HG03103 (cell line): ENCODE data around the gene CATSPERZ.

Source experiments
- ATAC-seq: cut with Tn5 transposase; IDR thresholded peaks from one replicate; pipeline ENCODE4 v1.9.1; 2021; ENCODE audit warnings: low read depth; ENCODE audit not compliant: unreplicated experiment

CATSPERZ gene

DNA sequence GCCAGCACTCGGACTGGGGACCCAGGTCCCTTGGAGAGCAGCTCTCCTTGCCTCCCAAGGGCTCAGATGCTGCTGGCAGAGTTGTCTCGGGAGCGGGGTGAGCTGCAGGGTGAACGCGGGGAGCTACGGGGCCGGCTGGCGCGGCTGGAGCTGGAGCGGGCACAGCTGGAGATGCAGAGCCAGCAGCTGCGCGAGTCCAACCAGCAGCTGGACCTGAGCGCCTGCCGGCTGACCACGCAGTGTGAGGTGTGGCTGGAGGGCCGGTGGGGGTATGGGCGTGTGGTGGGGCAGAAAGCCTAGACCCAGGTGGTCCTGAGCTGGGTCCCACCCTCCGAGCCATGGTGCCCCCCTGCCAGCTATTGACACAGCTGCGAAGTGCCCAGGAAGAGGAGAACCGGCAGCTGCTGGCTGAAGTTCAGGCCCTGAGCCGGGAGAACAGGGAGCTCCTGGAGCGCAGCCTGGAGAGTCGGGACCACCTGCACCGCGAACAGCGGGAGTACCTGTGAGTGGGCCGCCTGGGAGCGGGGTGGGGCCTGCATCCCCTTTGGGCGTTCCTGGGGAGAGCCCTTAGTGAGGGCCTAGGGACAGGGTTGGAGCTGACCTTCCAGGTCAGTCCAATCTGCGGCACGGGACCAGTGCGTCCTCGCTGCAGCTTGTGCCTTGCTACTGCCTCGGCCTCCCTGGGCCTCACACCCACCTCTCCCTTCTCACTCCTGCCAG is 53.0 kb downstream of the CATSPERZ start:
- no peak for ATAC-seq

DNA sequence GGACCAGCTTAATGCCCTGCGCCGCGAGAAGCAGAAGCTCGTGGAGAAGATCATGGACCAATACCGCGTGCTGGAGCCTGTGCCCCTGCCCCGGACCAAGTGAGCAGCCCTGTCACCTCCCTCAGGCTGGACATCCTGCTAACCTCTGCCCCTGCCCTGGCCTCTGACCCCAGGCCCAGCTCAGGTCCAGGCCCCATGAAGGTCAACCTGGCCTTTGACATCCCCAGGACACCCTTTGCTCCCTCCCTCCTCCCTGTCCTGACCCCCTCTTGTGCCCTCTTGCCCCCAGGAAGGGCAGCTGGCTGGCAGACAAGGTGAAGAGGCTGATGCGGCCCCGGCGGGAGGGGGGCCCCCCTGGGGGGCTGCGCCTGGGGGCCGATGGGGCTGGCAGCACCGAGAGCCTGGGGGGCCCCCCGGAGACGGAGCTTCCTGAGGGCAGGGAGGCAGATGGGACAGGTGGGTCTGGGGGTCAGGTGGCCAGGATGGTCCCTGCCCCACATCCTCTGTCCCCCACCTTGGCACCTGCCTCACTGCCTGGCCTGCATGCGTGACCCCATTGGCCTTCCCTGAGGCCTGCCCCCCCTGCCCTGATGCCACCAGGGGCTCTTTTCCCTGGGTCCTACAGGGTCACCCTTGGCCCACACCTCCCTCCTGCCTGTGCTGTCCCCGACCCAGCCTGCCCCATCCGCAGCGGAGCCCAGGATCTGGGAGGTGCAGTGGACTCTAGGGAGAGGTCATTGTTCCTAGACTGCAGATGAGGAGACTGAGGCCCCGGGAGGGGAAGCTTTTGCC is 53.8 kb downstream of the CATSPERZ start:
- no peak for ATAC-seq
